Embryonic facial prominence (tissue), 1 donor: ENCODE data around the gene TBC1D3H.
"Not testable (repeated sequence)": the region's sequence is repeated elsewhere in the genome, so short reads cannot be mapped to it uniquely, and the experiment has no call there.

ENCODE experiments used
- DNase-seq: peaks from one replicate; pipeline ENCODE4 v3.0.0-alpha.2; 2016; ENCODE audit errors: extremely low spot score

TBC1D3H gene

GRCh38 chr17:36388385-36389245 is at the start of gene TBC1D3H:
TSS of gene TBC1D3H (minus strand) at chr17:36388435. CDS start at chr17:36386895, 1,540 bp downstream.
- not testable (repeated sequence) for DNase-seq

GRCh38 chr17:36428891-36429290 is 40.7 kb upstream of the TBC1D3H start:
- DNase-seq: not testable (repeated sequence)

DNA sequence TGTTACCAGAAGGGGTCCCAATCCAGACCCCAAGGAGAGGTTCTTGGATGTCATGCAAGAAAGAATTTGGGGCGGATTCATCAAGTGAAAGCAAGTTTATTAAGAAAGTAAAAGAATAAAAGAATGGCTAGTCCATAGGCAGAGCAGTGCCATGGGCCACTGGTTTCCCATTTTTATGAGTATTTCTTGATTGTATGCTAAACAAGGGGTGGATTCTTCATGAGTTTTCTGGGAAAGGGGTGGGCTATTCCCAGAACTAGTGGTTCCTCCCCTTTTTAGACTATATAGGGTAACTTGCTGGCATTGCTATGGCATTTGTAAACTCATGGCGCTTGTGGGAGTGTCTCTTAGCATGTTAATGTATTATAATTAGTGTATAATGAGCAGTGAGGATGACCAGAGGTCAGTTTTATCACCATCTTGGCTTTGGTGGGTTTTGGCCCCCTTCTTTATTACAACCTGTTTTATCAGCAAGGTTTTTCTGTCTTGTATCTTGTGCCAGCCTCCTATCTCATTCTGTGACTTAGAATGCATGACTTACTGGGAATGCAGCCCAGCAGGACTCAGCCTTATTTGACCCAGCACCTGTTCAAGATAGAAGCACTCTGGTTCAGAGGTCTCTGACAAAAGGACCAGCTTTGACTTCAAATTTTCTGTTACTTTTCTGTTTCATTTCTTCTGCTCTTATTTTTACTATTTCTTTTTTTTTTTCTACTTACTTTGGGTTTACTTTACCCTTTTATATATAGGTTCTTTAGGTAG is 27.1 kb upstream of the TBC1D3H start:
- not testable (repeated sequence) for DNase-seq

DNA sequence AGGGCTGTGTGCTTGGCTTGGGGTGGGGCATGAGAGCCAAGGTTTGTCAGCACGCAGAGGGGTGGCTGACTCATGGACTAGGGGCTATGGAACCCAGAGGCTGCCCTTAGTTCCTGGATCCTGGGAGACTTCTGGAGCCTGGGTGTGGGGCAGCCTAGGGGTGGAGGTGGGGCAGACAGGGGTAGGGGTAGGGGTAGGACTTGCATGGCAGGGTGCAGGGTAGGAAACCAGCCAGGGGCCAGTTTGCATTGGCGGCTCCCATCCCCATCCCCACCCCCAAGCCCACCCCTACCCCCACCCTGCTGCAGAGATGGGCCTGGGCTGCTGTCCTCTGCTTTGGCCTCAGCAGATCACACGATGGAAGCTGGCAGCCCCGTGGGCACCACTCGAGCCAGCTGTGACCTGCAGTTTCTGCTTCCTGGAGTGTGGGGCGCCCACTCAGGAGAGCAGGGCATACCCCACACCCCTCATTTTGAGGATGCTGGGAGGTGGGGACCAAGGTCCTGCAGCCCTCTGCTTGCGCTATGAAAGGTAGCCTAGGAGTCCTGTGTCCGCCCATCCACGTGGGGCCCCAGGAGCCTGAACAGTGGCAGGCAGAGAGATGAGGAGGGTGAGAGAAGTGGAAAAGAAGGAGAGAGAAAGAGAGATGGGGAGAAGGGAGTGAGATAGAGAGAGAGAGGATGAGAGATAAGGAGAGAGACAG is 2.9 kb upstream of the TBC1D3H start:
- not testable (repeated sequence) for DNase-seq

GRCh38 chr17:36375938-36376337 is 12.3 kb downstream of the TBC1D3H start:
- not testable (repeated sequence) for DNase-seq

GRCh38 chr17:36362496-36362895 is 25.7 kb downstream of the TBC1D3H start:
- DNase-seq: not testable (repeated sequence)
